Measurements from ENCODE around the gene QDPR.

DNA sequence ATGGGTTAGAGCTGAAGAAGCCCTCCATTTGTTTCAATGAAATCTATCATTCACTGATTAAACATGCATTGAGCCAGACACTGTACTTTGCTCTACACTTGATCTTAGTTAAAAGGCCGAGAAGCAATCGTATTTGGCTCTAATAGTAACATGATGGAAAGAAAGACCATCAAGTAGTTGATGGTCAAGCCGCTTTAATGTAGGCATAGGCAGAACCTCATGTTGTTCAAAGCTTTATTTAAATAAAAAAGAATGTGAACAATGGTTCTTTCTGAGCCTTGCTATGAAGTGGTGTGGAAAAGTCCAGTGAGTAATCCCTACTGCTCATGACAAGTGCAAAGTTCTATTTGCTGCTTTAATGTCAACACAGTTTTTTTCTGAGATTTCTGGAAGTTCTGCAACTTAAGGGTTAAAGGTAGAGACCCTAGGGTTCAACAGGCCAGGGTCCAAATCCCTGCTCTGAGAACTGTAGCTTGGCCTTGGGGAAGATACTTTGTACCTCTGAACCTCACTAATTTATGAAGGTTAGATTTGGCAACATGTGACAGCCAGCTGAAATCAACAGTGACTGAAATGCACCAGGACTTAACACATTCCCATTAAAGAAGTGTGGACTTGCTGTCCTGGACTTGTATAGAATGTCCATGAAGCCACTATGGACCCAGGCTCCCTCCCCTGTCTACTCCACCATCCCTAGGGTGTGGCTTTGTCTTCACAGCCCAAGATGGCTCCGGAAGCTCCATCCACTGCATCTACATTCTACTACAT lies 47.2 kb upstream of the QDPR start:
- TF ChIP-seq, protein P1, sequence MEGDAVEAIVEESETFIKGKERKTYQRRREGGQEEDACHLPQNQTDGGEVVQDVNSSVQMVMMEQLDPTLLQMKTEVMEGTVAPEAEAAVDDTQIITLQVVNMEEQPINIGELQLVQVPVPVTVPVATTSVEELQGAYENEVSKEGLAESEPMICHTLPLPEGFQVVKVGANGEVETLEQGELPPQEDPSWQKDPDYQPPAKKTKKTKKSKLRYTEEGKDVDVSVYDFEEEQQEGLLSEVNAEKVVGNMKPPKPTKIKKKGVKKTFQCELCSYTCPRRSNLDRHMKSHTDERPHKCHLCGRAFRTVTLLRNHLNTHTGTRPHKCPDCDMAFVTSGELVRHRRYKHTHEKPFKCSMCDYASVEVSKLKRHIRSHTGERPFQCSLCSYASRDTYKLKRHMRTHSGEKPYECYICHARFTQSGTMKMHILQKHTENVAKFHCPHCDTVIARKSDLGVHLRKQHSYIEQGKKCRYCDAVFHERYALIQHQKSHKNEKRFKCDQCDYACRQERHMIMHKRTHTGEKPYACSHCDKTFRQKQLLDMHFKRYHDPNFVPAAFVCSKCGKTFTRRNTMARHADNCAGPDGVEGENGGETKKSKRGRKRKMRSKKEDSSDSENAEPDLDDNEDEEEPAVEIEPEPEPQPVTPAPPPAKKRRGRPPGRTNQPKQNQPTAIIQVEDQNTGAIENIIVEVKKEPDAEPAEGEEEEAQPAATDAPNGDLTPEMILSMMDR (IDR thresholded peaks at IDR 0.05; ENCODE audit: borderline replicate concordance, extremely low read depth, low read length, poor library complexity, severe bottlenecking) = no peak
- no peak for TF ChIP-seq EZH2 (IDR thresholded peaks at IDR 0.05; ENCODE audit: borderline replicate concordance, low read depth, low read length, severe bottlenecking)

All from DND-41 (cell line).